IPS DF 4.7 (cell line): ENCODE data around the gene TMC5.
"Not testable (repeated sequence)": the region's sequence is repeated elsewhere in the genome, so short reads cannot be mapped to it uniquely, and the experiment has no call there.

Experiments used
- DNase-seq: peaks from one replicate; pipeline ENCODE4 v3.0.0-alpha.2; 2013; ENCODE audit warnings: low spot score; ENCODE audit errors: extremely low read depth

Gene TMC5

GRCh38 chr16:19417640-19418039 lies at the start of gene TMC5:
TSS of gene TMC5 (plus strand) at chr16:19417883. CDS start at chr16:19440039, 22,156 bp downstream.
- DNase-seq: no peak

- DNase-seq: not testable (repeated sequence)
Measured at GRCh38 chr16:19372541-19372940, 45.1 kb upstream of the TMC5 start.

GRCh38 chr16:19374402-19374801 lies 43.3 kb upstream of the TMC5 start:
- DNase-seq: no peak

- no peak for DNase-seq
Measured at GRCh38 chr16:19375561-19376158, 42.0 kb upstream of the TMC5 start.

- DNase-seq: no peak
Measured at GRCh38 chr16:19377864-19378263, 39.8 kb upstream of the TMC5 start.

GRCh38 chr16:19378511-19378910 lies 39.2 kb upstream of the TMC5 start:
- DNase-seq: no peak

GRCh38 chr16:19379838-19380237 lies 37.8 kb upstream of the TMC5 start:
- no peak for DNase-seq

GRCh38 chr16:19380328-19380727 lies 37.4 kb upstream of the TMC5 start:
- no peak for DNase-seq

- DNase-seq: no peak
Measured at GRCh38 chr16:19382084-19382801, 35.4 kb upstream of the TMC5 start.

GRCh38 chr16:19382887-19383816 lies 34.5 kb upstream of the TMC5 start:
- DNase-seq: no peak

- no peak for DNase-seq
Measured at GRCh38 chr16:19384656-19385055, 33.0 kb upstream of the TMC5 start.

GRCh38 chr16:19386525-19386924 lies 31.2 kb upstream of the TMC5 start:
- no peak for DNase-seq

GRCh38 chr16:19389246-19389645 lies 28.4 kb upstream of the TMC5 start:
- DNase-seq: no peak

- not testable (repeated sequence) for DNase-seq
Measured at GRCh38 chr16:19391185-19391776, 26.4 kb upstream of the TMC5 start.

- DNase-seq: no peak
Measured at GRCh38 chr16:19392352-19392751, 25.3 kb upstream of the TMC5 start.

GRCh38 chr16:19393226-19394111 lies 24.2 kb upstream of the TMC5 start:
- no peak for DNase-seq

- not testable (repeated sequence) for DNase-seq
Measured at GRCh38 chr16:19395646-19396267, 21.9 kb upstream of the TMC5 start.

GRCh38 chr16:19396555-19397011 lies 21.1 kb upstream of the TMC5 start:
- no peak for DNase-seq

- not testable (repeated sequence) for DNase-seq
Measured at GRCh38 chr16:19397373-19397772, 20.3 kb upstream of the TMC5 start.

- no peak for DNase-seq
Measured at GRCh38 chr16:19400711-19401110, 17.0 kb upstream of the TMC5 start.
